HEK293 (cell line): ENCODE data around the gene PPP1R18.

Source experiments
- EGR2 ChIP-seq: fragments of 450-650 bp; formaldehyde crosslinking; IDR thresholded peaks from 2 replicates; pipeline ENCODE4 v1.5.1; 2016; ENCODE audit warnings: low read depth, missing biosample characterization, missing genetic modification characterization
- GLI2 ChIP-seq: fragments of 450-650 bp; formaldehyde crosslinking; IDR thresholded peaks from 2 replicates; pipeline ENCODE4; 2017; ENCODE audit warnings: missing biosample characterization, missing genetic modification characterization, low read depth, borderline replicate concordance
- KLF1 ChIP-seq: fragments of 450-650 bp; formaldehyde crosslinking; IDR thresholded peaks from 2 replicates; pipeline ENCODE4 v1.5.1; 2016; ENCODE audit warnings: missing biosample characterization, missing genetic modification characterization
- PRDM1 ChIP-seq: fragments of 450-650 bp; formaldehyde crosslinking; IDR thresholded peaks from 2 replicates; pipeline ENCODE4; 2016; ENCODE audit warnings: missing biosample characterization, missing genetic modification characterization
- SP3 ChIP-seq: fragments of 450-650 bp; formaldehyde crosslinking; IDR thresholded peaks from 2 replicates; pipeline ENCODE4 v1.5.1; 2016; ENCODE audit warnings: missing biosample characterization, missing genetic modification characterization
- ZBTB21 ChIP-seq: fragments of 450-650 bp; formaldehyde crosslinking; IDR thresholded peaks from 2 replicates; pipeline ENCODE4 v1.5.1; 2017; ENCODE audit warnings: missing biosample characterization, missing genetic modification characterization
- ZNF10 ChIP-seq: fragments of 450-650 bp; formaldehyde crosslinking; IDR thresholded peaks from 2 replicates; pipeline ENCODE4 v1.5.1; 2017; ENCODE audit warnings: missing biosample characterization, missing genetic modification characterization
- ZNF138 ChIP-seq: fragments of 450-650 bp; formaldehyde crosslinking; IDR thresholded peaks from 2 replicates; pipeline ENCODE4 v1.5.1; 2016; ENCODE audit warnings: missing biosample characterization, missing genetic modification characterization, borderline replicate concordance
- ZNF146 ChIP-seq: fragments of 450-650 bp; formaldehyde crosslinking; IDR thresholded peaks from 2 replicates; pipeline ENCODE4 v1.5.1; 2016; ENCODE audit warnings: missing biosample characterization, missing genetic modification characterization
- ZNF157 ChIP-seq: fragments of 450-650 bp; formaldehyde crosslinking; IDR thresholded peaks from 2 replicates; pipeline ENCODE4 v1.5.1; 2016; ENCODE audit warnings: missing biosample characterization, missing genetic modification characterization
- ZNF223 ChIP-seq: fragments of 450-650 bp; formaldehyde crosslinking; IDR thresholded peaks from 2 replicates; pipeline ENCODE4 v1.5.1; 2016; ENCODE audit warnings: missing biosample characterization, missing genetic modification characterization
- ZNF24 ChIP-seq: fragments of 450-650 bp; formaldehyde crosslinking; IDR thresholded peaks from 2 replicates; pipeline ENCODE4 v1.5.1; 2016; ENCODE audit warnings: missing biosample characterization, missing genetic modification characterization
- ZNF274 ChIP-seq, 2 experiments: fragments of 200-500 bp in 1 of 2; fragments of 450-650 bp in 1 of 2; sonication (Bioruptor generic) in 1 of 2; formaldehyde crosslinking in 1 of 2; IDR thresholded peaks; 2 replicates each; pipeline versions ENCODE4 v1.5.1 to v1.6.1; 2014 to 2016; ENCODE audit warnings: borderline replicate concordance in 1 of 2, inconsistent platforms in 1 of 2, low read length in 1 of 2, missing biosample characterization in 1 of 2, missing genetic modification characterization in 1 of 2
- ZNF48 ChIP-seq: fragments of 450-650 bp; formaldehyde crosslinking; IDR thresholded peaks from 2 replicates; pipeline ENCODE4 v1.5.1; 2016; ENCODE audit warnings: missing biosample characterization, missing genetic modification characterization
- ZNF521 ChIP-seq: fragments of 450-650 bp; formaldehyde crosslinking; IDR thresholded peaks from 2 replicates; pipeline ENCODE4 v1.5.1; 2017; ENCODE audit warnings: missing biosample characterization, mild to moderate bottlenecking, missing genetic modification characterization
- ZNF560 ChIP-seq: fragments of 450-650 bp; formaldehyde crosslinking; IDR thresholded peaks from 2 replicates; pipeline ENCODE4 v1.5.1; 2017; ENCODE audit warnings: missing biosample characterization, missing genetic modification characterization, borderline replicate concordance
- ZNF600 ChIP-seq: fragments of 450-650 bp; formaldehyde crosslinking; IDR thresholded peaks from 2 replicates; pipeline ENCODE4 v1.5.1; 2016; ENCODE audit warnings: missing biosample characterization, missing genetic modification characterization
- TF ChIP-seq, protein P1 (sequence below): fragments of 450-650 bp; formaldehyde crosslinking; IDR thresholded peaks from 2 replicates; pipeline ENCODE4 v1.5.1; 2016; ENCODE audit warnings: missing biosample characterization, missing genetic modification characterization, borderline replicate concordance
- TF ChIP-seq, protein P2 (sequence below): fragments of 450-650 bp; formaldehyde crosslinking; IDR thresholded peaks from 2 replicates; pipeline ENCODE4 v1.5.1; 2016; ENCODE audit warnings: missing biosample characterization, missing genetic modification characterization
- TF ChIP-seq, protein P3 (sequence below): fragments of 450-650 bp; formaldehyde crosslinking; IDR thresholded peaks from 2 replicates; pipeline ENCODE4 v1.5.1; 2016; ENCODE audit warnings: missing biosample characterization, missing genetic modification characterization
- TF ChIP-seq, protein P4 (sequence below): fragments of 450-650 bp; formaldehyde crosslinking; IDR thresholded peaks from 2 replicates; pipeline ENCODE4 v1.5.1; 2017; ENCODE audit warnings: missing biosample characterization, missing genetic modification characterization
- TF ChIP-seq, protein P5 (sequence below): fragments of 450-650 bp; formaldehyde crosslinking; IDR thresholded peaks from 2 replicates; pipeline ENCODE4 v1.5.1; 2016; ENCODE audit warnings: missing biosample characterization, missing genetic modification characterization

PPP1R18 gene

DNA sequence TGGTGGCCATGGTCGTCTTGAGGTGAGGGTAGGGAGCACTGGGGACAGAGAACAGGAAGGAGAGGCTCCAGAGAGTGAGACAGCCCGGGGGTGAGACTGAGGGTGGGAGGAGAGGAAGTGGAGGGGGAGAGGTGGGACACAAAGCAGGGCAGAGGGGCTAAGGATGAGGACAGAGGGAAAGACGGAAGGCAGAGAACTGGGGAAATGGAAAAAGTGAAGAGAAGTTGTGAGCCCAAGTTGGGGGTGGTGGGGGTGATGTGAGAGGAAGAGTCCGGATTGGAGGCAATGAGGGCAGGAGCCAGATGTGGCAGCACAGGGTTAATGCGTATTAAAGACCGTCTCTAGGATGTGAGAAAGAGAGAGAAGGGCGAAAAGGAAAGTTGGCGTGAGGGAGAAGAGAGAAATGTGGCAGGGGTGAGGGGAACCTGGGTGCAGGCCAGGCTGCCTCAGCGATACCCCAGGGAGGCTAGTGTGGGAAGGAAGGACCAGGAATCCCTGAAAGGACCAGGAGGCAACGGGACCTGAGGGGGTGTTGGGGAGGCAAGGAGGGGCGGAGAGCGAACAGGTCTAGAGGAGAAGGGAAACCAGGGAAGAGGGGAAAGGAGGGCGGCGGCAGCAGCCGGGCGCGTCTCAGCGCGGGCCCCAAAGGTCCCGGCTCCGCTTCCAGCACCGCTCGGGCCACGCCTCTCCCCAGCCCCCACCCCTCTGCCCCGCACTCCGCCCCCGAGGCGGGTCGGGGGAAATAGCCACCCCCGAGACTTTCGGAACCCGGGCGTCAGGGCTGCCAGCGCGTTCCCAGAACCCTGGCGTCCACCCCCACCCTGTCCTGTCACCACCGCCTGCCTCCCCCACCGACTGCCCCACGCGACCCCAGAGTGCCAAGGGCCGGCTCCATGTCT, at the start of gene PPP1R18 (continued):
- TF ChIP-seq, protein P1, sequence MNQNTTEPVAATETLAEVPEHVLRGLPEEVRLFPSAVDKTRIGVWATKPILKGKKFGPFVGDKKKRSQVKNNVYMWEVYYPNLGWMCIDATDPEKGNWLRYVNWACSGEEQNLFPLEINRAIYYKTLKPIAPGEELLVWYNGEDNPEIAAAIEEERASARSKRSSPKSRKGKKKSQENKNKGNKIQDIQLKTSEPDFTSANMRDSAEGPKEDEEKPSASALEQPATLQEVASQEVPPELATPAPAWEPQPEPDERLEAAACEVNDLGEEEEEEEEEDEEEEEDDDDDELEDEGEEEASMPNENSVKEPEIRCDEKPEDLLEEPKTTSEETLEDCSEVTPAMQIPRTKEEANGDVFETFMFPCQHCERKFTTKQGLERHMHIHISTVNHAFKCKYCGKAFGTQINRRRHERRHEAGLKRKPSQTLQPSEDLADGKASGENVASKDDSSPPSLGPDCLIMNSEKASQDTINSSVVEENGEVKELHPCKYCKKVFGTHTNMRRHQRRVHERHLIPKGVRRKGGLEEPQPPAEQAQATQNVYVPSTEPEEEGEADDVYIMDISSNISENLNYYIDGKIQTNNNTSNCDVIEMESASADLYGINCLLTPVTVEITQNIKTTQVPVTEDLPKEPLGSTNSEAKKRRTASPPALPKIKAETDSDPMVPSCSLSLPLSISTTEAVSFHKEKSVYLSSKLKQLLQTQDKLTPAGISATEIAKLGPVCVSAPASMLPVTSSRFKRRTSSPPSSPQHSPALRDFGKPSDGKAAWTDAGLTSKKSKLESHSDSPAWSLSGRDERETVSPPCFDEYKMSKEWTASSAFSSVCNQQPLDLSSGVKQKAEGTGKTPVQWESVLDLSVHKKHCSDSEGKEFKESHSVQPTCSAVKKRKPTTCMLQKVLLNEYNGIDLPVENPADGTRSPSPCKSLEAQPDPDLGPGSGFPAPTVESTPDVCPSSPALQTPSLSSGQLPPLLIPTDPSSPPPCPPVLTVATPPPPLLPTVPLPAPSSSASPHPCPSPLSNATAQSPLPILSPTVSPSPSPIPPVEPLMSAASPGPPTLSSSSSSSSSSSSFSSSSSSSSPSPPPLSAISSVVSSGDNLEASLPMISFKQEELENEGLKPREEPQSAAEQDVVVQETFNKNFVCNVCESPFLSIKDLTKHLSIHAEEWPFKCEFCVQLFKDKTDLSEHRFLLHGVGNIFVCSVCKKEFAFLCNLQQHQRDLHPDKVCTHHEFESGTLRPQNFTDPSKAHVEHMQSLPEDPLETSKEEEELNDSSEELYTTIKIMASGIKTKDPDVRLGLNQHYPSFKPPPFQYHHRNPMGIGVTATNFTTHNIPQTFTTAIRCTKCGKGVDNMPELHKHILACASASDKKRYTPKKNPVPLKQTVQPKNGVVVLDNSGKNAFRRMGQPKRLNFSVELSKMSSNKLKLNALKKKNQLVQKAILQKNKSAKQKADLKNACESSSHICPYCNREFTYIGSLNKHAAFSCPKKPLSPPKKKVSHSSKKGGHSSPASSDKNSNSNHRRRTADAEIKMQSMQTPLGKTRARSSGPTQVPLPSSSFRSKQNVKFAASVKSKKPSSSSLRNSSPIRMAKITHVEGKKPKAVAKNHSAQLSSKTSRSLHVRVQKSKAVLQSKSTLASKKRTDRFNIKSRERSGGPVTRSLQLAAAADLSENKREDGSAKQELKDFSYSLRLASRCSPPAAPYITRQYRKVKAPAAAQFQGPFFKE (tag by site-specific recombination) = no peak
- TF ChIP-seq ZNF138 (tag by site-specific recombination) = no peak
- TF ChIP-seq SP3 (tag by site-specific recombination) = no peak
- TF ChIP-seq, protein P2, sequence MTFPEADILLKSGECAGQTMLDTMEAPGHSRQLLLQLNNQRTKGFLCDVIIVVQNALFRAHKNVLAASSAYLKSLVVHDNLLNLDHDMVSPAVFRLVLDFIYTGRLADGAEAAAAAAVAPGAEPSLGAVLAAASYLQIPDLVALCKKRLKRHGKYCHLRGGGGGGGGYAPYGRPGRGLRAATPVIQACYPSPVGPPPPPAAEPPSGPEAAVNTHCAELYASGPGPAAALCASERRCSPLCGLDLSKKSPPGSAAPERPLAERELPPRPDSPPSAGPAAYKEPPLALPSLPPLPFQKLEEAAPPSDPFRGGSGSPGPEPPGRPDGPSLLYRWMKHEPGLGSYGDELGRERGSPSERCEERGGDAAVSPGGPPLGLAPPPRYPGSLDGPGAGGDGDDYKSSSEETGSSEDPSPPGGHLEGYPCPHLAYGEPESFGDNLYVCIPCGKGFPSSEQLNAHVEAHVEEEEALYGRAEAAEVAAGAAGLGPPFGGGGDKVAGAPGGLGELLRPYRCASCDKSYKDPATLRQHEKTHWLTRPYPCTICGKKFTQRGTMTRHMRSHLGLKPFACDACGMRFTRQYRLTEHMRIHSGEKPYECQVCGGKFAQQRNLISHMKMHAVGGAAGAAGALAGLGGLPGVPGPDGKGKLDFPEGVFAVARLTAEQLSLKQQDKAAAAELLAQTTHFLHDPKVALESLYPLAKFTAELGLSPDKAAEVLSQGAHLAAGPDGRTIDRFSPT (tag by site-specific recombination) = 0 out of 2 replicates have a peak, but pooled peaks have one; percentile 9
- TF ChIP-seq GLI2 = no peak
- TF ChIP-seq ZBTB21 = no peak; the same call in 1 of the 2 replicates
- TF ChIP-seq KLF1 (tag by site-specific recombination) = peak; percentile 67
- TF ChIP-seq ZNF146 = 0 out of 2 replicates have a peak, but pooled peaks have one; percentile 3
- TF ChIP-seq ZNF274 (IDR thresholded peaks at IDR 0.05; ENCODE audit: low read length) = no peak
- no peak for TF ChIP-seq ZNF274 (tag by site-specific recombination; IDR thresholded peaks at IDR 0.05; ENCODE audit: borderline replicate concordance)
- TF ChIP-seq, protein P3, sequence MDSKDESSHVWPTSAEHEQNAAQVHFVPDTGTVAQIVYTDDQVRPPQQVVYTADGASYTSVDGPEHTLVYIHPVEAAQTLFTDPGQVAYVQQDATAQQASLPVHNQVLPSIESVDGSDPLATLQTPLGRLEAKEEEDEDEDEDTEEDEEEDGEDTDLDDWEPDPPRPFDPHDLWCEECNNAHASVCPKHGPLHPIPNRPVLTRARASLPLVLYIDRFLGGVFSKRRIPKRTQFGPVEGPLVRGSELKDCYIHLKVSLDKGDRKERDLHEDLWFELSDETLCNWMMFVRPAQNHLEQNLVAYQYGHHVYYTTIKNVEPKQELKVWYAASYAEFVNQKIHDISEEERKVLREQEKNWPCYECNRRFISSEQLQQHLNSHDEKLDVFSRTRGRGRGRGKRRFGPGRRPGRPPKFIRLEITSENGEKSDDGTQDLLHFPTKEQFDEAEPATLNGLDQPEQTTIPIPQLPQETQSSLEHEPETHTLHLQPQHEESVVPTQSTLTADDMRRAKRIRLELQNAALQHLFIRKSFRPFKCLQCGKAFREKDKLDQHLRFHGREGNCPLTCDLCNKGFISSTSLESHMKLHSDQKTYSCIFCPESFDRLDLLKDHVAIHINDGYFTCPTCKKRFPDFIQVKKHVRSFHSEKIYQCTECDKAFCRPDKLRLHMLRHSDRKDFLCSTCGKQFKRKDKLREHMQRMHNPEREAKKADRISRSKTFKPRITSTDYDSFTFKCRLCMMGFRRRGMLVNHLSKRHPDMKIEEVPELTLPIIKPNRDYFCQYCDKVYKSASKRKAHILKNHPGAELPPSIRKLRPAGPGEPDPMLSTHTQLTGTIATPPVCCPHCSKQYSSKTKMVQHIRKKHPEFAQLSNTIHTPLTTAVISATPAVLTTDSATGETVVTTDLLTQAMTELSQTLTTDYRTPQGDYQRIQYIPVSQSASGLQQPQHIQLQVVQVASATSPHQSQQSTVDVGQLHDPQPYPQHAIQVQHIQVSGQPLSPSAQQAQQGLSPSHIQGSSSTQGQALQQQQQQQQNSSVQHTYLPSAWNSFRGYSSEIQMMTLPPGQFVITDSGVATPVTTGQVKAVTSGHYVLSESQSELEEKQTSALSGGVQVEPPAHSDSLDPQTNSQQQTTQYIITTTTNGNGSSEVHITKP (tag by site-specific recombination) = peak; percentile 84
- peak; percentile 76; the same call in 1 of the 2 replicates for TF ChIP-seq ZNF223 (tag by site-specific recombination)
- TF ChIP-seq ZNF600 = peak; percentile 85
- TF ChIP-seq ZNF560 (tag by site-specific recombination) = no peak
- TF ChIP-seq, protein P4, sequence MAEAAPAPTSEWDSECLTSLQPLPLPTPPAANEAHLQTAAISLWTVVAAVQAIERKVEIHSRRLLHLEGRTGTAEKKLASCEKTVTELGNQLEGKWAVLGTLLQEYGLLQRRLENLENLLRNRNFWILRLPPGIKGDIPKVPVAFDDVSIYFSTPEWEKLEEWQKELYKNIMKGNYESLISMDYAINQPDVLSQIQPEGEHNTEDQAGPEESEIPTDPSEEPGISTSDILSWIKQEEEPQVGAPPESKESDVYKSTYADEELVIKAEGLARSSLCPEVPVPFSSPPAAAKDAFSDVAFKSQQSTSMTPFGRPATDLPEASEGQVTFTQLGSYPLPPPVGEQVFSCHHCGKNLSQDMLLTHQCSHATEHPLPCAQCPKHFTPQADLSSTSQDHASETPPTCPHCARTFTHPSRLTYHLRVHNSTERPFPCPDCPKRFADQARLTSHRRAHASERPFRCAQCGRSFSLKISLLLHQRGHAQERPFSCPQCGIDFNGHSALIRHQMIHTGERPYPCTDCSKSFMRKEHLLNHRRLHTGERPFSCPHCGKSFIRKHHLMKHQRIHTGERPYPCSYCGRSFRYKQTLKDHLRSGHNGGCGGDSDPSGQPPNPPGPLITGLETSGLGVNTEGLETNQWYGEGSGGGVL (tag by site-specific recombination) = peak; percentile 50; the same call in 1 of the 2 replicates
- TF ChIP-seq ZNF157 (tag by site-specific recombination) = 0 out of 2 replicates have a peak, but pooled peaks have one; percentile 42
- no peak for TF ChIP-seq ZNF521
- TF ChIP-seq PRDM1 (tag by site-specific recombination) = peak; percentile 100
- TF ChIP-seq, protein P5, sequence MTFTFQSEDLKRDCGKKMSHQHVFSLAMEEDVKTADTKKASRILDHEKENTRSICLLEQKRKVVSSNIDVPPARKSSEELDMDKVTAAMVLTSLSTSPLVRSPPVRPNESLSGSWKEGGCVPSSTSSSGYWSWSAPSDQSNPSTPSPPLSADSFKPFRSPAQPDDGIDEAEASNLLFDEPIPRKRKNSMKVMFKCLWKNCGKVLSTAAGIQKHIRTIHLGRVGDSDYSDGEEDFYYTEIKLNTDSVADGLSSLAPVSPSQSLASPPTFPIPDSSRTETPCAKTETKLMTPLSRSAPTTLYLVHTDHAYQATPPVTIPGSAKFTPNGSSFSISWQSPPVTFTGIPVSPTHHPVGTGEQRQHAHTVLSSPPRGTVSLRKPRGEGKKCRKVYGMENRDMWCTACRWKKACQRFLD = no peak
- TF ChIP-seq ZNF24 (tag by site-specific recombination) = no peak
- TF ChIP-seq ZNF10 = no peak
- TF ChIP-seq EGR2 (tag by site-specific recombination) = peak; percentile 56
- TF ChIP-seq ZNF48 = no peak
- TF ChIP-seq, all 188 proteins: peak for 29
